Rectal smooth muscle tissue (tissue), 1 donor: ENCODE results near the gene SLC7A8.

Source experiments
- H3K27ac ChIP-seq: one replicate; pipeline ENCODE4 v1.7.0; 2013; ENCODE audit warnings: low read depth, low read length, inconsistent platforms
- H3K27me3 ChIP-seq: one replicate; pipeline ENCODE4 v1.7.0; 2013; ENCODE audit warnings: low read length; ENCODE audit not compliant: control insufficient read depth, insufficient read depth
- H3K36me3 ChIP-seq: one replicate; pipeline ENCODE4 v1.7.0; 2013; ENCODE audit warnings: low read length; ENCODE audit not compliant: control insufficient read depth, insufficient read depth
- H3K4me1 ChIP-seq: one replicate; pipeline ENCODE4 v1.7.0; 2013; ENCODE audit warnings: low read length; ENCODE audit not compliant: control insufficient read depth, insufficient read depth
- H3K4me3 ChIP-seq: one replicate; pipeline ENCODE4 v1.7.0; 2013; ENCODE audit warnings: low read length
- H3K9ac ChIP-seq: one replicate; pipeline ENCODE4 v1.7.0; 2013; ENCODE audit warnings: low read length

SLC7A8 gene

DNA sequence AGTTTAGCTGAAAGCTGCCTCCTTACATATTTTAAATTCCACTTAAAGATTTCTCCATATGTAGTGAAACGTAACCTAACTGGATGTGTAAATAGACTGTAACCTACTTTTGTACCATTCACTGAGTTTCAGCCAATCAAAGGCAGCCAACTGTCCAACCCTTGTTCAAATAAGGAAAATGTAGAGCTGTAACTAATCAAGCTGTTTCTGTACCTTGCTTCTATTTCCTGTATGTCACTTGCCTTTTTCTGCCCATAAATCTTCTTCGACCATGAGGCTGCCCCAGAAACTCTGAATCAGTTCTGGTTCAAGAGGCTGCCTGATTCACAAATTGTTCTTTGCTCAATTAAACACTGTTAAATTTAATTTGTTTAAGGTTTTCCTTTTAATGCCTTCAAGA lies 6.3 kb downstream of the SLC7A8 start:
- H3K36me3 ChIP-seq: no peaks in the 10 kb centered on the region
- H3K27me3 ChIP-seq: no peaks in the 10 kb centered on the region
- H3K9ac ChIP-seq: no peak overlapping the region
- no peak overlapping the region for H3K4me3 ChIP-seq
- no peaks in the 10 kb centered on the region for H3K4me1 ChIP-seq
- no peak overlapping the region for H3K27ac ChIP-seq

DNA sequence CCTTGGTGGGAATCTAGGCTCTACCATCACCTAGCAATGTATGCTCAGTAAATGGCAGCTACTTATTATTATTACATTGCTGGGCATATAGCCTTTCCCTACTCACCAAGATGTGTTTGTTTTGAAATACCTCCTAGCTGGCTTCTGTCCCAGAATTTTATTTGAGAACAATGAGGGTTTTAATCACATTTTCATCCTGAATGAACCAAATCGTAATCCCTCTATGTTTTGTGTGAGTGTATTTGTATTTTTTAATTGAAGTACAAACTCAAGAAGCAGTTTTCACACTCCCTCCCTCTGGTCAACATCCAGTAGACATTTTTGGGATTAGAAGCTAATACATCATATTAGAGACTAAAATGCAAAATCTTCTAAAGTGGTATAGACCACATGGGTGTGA lies 7.6 kb downstream of the SLC7A8 start:
- Histone ChIP-seq H3K27me3 (no peaks in the 10 kb centered on the region), H3K4me3 (no peak overlapping the region), H3K4me1 (no peaks in the 10 kb centered on the region), H3K9ac (no peak overlapping the region), H3K27ac (no peak overlapping the region), H3K36me3 (no peaks in the 10 kb centered on the region)

DNA sequence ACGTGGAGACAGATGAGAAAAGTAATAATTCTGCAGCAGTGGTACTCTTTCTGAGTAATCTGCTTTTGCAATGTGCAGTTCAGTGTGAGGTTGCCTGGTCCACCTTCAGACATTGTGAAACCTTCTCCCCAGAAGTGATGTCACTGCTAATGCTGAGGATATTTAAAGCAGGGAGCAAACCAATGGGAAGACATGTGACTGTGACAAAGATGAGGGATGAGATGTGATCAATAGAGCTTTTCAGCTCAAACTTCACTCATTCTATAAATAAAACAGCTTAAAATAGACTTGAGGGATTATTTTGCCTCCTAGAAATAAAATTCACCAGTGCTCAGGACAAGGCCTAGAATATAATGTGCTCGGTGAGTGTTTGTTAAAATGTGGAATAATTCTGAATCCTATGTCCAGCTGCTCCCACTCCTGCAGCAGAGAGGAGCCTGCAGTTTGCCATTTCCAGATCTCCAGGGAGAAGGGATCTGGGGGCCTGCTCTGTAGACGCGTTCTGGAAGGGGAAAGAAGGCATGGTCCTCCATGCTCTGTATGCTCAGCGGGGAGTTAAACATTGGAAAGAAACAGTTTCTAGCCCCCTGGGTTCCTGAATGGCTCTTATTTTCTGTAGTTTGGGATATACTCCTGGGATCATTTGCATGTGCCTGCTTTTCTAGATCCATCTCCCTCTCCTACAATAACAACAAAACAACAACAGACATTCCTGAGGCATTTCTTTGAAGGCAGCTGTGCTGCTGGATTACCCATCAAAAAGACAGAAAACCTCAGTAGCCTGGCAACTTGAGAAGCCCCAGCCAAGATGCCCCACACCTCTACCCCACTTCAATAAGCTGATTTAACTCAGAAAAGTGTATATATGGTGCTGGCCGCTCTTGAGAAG lies 8.9 kb downstream of the SLC7A8 start:
- no peak overlapping the region for H3K4me3 ChIP-seq

DNA sequence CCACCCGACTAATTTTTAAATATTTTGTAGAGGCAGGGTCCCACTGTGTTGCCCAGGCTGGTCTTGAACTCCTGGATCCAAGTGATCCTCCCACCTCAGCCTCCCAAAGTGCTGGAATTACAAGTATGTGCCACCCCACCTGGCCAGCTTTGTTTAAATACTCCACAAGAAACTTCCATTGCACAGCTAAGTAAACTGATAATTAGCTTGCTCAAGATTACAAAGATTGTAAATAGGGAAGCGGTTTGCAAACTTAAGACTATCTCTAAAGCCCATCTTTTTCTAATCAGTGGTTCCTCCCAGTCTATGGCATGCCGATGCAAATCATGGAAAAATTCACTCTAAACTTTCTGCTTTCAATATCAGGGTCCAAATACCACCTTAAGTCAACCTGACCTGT lies 9.7 kb downstream of the SLC7A8 start:
- Histone ChIP-seq H3K27me3 (no peaks in the 10 kb centered on the region), H3K27ac (no peak overlapping the region), H3K4me3 (no peak overlapping the region), H3K9ac (no peak overlapping the region), H3K4me1 (peaks cover under 1% of the 10 kb centered on the region), H3K36me3 (no peaks in the 10 kb centered on the region)

More for the DNA sequence above, 8.9 kb downstream of the SLC7A8 start:
- Histone ChIP-seq H3K27ac (no peak overlapping the region), H3K9ac (no peak overlapping the region), H3K27me3 (no peaks in the 10 kb centered on the region), H3K4me1 (no peaks in the 10 kb centered on the region), H3K36me3 (no peaks in the 10 kb centered on the region)

DNA sequence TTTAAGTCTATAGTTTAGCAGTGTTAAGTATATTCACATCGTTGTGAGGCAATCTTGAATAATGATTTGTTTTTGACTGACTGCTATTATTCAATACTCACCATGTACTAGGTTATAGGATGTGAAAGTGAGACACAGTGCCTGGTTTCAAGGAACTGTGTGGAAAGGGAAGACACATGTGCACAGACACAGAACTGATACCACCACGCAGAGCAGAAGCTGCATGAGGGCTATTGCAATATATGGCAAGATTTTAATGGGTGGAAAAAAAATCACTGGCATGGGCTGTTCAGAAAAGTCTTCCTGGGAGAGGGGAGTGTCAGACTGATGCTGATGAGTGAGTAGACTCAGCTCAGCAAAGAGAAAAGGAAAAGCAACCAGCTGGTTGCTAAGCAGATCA lies 10.4 kb downstream of the SLC7A8 start:
- Histone ChIP-seq H3K27ac (no peak overlapping the region), H3K9ac (no peak overlapping the region), H3K4me1 (peaks cover 6% of the 10 kb centered on the region), H3K36me3 (no peaks in the 10 kb centered on the region), H3K4me3 (no peak overlapping the region), H3K27me3 (no peaks in the 10 kb centered on the region)

DNA sequence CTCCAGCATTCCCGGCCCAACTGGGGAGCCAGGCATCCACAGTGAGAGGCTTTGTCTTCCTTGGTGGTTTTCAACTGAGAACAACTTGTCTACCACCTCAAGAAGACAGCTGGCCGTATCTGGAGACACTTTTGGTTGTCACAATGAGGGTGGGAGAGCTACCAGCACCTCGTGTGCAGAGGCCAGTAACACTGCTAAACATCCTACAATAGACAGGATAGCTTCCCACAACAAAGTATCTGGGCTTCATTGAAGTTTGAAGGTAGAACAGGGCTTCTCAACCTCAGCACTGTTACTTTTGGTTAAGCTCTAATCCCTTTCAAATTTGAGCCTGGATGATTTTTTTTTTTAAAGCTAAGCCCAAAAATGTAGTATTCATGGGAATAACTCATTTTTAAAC lies 10.9 kb downstream of the SLC7A8 start:
- H3K4me3 ChIP-seq: no peak overlapping the region
- H3K27me3 ChIP-seq: no peaks in the 10 kb centered on the region
- H3K27ac ChIP-seq: no peak overlapping the region
- no peaks in the 10 kb centered on the region for H3K36me3 ChIP-seq
- H3K9ac ChIP-seq: no peak overlapping the region
- H3K4me1 ChIP-seq: peaks cover 9% of the 10 kb centered on the region

DNA sequence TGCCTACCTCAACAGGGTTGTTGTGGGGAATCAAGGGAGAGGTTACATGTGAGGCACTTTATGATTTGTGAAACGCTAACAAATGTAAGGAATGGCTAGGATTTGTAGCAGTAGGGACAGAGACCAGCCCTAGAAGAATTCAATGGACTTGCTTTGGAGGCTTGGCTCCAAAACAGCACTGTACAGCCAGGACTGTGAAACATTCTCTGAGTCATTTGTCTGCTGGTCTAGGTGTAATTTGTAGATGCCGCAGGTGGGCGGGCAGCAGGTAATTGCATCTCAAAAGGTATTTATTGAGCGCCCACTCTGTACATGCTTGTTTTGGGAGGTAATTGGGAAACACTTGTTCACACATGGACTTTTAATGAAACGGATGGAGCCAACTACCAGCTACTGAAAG lies 11.4 kb downstream of the SLC7A8 start:
- no peak overlapping the region for H3K4me3 ChIP-seq
- H3K36me3 ChIP-seq: no peaks in the 10 kb centered on the region
- no peaks in the 10 kb centered on the region for H3K27me3 ChIP-seq
- no peak overlapping the region for H3K9ac ChIP-seq
- H3K27ac ChIP-seq: no peak overlapping the region
- H3K4me1 ChIP-seq: peaks cover 12% of the 10 kb centered on the region

DNA sequence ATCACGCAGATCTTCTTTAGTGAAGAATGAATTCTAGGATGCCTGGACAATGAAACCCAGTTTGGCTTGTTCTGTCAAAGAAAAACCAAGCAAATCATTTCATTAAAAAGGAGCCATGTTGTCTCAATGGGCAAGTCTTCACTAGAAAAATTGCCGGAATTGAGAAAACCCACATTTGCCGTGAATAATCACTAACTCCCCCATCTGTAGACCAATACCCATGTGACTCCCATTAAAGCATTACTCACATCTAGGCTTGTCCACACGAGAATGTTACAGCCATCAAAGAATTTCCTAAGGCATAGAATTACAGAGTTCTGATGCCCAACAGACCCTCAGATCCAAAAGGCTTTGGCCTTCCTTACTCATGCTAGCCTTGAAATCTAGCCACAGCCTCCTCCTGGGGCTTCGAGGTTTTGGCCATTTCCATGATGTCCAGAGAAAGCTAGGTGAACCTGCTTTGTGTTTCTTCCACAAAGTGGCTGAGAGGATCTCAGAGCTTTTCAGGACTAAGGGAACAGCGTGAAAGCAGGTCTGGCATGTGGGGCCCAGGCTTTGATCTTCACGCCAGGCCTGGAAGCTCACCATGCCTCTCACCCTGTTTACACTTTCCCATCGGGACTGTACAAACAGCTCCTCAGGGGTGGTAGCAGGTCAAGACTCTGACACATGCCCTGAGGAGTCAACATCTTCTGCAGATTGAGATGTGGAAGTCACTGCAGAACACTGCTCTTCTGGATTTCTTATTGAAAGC lies 12.1 kb downstream of the SLC7A8 start:
- Histone ChIP-seq H3K4me1 (peaks cover 12% of the 10 kb centered on the region), H3K4me3 (no peak overlapping the region), H3K27me3 (no peaks in the 10 kb centered on the region), H3K36me3 (no peaks in the 10 kb centered on the region), H3K9ac (no peak overlapping the region), H3K27ac (no peak overlapping the region)

DNA sequence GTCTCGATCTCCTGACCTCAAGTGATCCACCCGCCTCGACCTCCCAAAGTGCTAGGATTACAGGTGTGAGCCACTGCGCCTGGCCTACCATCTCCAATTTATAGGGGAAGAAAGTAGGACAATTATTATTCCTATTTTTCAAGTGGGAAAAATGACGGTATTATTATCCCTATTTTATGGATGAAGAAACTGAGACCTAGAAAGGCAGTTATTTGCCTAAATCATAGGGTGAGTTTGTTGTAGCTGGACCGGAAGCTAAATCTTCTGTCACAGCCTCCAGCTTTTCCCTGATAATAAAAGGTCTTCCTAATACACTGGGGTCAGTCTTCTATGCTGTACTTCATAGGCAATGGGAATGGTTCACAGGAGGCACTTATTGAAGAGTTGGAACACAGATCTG lies 13.8 kb downstream of the SLC7A8 start:
- H3K27me3 ChIP-seq: no peaks in the 10 kb centered on the region
- no peaks in the 10 kb centered on the region for H3K36me3 ChIP-seq
- H3K9ac ChIP-seq: no peak overlapping the region
- H3K27ac ChIP-seq: no peak overlapping the region
- no peak overlapping the region for H3K4me3 ChIP-seq
- H3K4me1 ChIP-seq: peaks cover 12% of the 10 kb centered on the region

DNA sequence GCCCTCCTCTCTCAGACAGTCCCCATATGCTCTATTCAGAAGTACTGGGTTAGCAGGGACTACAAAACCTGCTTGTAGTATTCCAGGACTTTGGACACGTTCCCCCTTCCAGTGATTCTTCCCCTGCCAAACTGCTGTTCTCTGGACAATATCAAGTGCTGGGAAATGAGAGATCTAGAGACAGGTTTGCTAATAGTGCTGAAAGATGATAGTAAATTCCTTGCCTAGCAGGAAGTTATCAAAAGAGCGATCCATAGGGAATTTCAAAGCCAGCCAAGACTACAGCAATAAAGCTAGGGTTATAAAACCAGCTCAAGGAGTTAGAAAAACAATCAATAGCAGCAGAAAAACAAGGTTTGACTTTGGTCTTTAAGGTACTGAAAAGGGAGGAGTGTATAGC lies 15.2 kb downstream of the SLC7A8 start:
- no peaks in the 10 kb centered on the region for H3K36me3 ChIP-seq
- H3K9ac ChIP-seq: no peak overlapping the region
- no peaks in the 10 kb centered on the region for H3K27me3 ChIP-seq
- H3K4me1 ChIP-seq: peaks cover 12% of the 10 kb centered on the region
- H3K27ac ChIP-seq: peak overlapping the region; percentile 1
- H3K4me3 ChIP-seq: no peak overlapping the region

DNA sequence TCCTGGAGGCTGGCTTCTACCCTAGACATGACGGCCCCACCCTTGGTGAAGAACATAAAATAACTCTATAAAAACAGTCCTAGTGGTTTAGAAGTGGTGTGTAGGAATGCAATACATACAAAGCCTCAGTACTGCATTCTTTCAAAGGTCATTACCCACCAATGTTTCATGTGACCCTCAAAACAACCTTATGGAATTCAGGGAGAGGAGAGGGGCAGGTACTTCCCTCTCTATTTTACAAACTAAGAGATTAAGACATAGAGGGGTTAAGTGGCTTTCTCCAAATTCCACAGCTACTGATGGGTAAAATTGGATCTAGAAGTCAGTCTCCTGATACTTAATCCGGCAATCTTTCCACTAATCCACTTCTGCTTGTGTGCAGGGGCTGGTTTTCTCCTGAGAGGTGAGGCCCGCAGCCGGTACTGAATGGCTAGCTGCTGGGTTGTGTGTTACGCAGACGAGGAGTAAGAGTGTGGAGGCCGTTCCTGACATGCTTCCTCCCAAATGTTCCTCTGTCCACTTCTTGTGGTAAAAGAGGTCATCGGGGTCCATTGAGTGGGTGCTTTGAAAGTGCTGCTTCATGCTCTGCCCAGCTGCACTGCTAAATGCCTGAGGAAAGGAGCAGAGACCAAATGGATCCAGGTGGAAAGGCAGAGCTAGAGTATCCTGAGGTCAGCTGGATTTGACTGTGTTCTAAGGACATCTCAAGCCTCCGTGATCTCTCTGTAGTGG lies 16.2 kb downstream of the SLC7A8 start:
- Histone ChIP-seq H3K27ac (no peak overlapping the region), H3K36me3 (no peaks in the 10 kb centered on the region), H3K4me1 (peaks cover 12% of the 10 kb centered on the region), H3K9ac (no peak overlapping the region), H3K27me3 (no peaks in the 10 kb centered on the region), H3K4me3 (no peak overlapping the region)

DNA sequence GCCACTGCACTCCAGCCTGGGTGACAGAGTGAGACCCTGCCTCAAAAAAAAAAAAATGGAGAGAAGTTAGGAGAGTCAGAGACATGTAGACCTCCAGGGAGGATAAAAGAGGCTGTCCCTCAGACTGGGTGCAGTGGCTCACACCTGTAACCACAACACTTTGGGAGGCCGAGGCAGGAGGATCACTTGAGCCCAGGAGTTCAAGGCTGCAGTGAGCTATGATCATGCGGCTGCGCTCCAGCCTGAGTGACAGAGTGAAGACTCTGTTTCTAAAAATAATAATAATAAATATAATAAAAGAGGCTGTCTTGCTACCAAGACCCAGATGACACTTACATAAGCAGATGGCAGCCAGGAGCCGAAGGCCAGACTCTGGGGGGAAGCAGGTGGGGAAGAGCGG lies 18.5 kb downstream of the SLC7A8 start:
- no peaks in the 10 kb centered on the region for H3K27me3 ChIP-seq
- H3K27ac ChIP-seq: no peak overlapping the region
- no peak overlapping the region for H3K4me3 ChIP-seq
- H3K4me1 ChIP-seq: peaks cover 12% of the 10 kb centered on the region
- no peaks in the 10 kb centered on the region for H3K36me3 ChIP-seq
- H3K9ac ChIP-seq: no peak overlapping the region
